A549 (cell line): ENCODE measurements around the gene ABI3. TPM values are rescaled to one million over a fixed set of nuclear protein-coding genes. Genes with fewer than 3 reads are reported as not detected.
A peak's percentile ranks its signal among the peaks of the same experiment; 100 is the strongest.

ENCODE experiments used
- ATAC-seq, 2 experiments: fragments of 200-7000 bp in 1 of 2; fragments of >200 bp in 1 of 2; cut with Nextera tagmentation in 1 of 2; cut with Tn5 transposase in 1 of 2; 3 replicates each; pipeline versions ENCODE4 v1.8.0 to v1.9.1; 2018 to 2020; ENCODE audit warnings: mild to moderate bottlenecking in 1 of 2, moderate library complexity in 1 of 2
- CTCF ChIA-PET: fragments of 300-600 bp; sonication (Branson Sonifier 250); formaldehyde crosslinking; extraction: SDS; loops from one replicate; lab custom pipeline; 2021; ENCODE audit warnings: antibody characterized with exemption, inconsistent platforms; lab: Yijun Ruan, JAX
- POLR2A ChIA-PET: fragments of 350-600 bp; formaldehyde crosslinking; extraction: SDS; loops from one replicate; lab custom pipeline; 2021; ENCODE audit warnings: antibody characterized with exemption, inconsistent platforms; lab: Yijun Ruan, JAX
- DNase-seq, 2 experiments: peaks; one replicate each; pipeline versions ENCODE4 v3.0.0 to v3.0.0-alpha.2; 2011 to 2016; ENCODE audit warnings: low read depth in 1 of 2, low spot score in 1 of 2
- FAIRE-seq: peaks from 2 replicates; lab custom pipeline; 2011; peaks lifted over from hg19 to GRCh38; lab: Jason Lieb, UNC
- H3K27ac ChIP-seq, 2 experiments: fragments of >200 bp; sonication (Bioruptor Twin); formaldehyde crosslinking; 3 replicates each; pipeline ENCODE4 v1.5.1; 2016 to 2017
- H3K4me1 ChIP-seq: fragments of >200 bp; sonication (Bioruptor Twin); formaldehyde crosslinking; 3 replicates; pipeline ENCODE4 v1.6.1; 2016
- H3K4me2 ChIP-seq: fragments of >200 bp; sonication (Bioruptor Twin); formaldehyde crosslinking; 3 replicates; pipeline ENCODE4 v1.6.1; 2016
- H3K4me3 ChIP-seq: fragments of >200 bp; sonication (Bioruptor Twin); formaldehyde crosslinking; 3 replicates; pipeline ENCODE4 v1.5.1; 2016
- H3K9me3 ChIP-seq: fragments of >200 bp; sonication (Bioruptor Twin); formaldehyde crosslinking; 3 replicates; pipeline ENCODE4 v1.6.1; 2016
- BHLHE40 ChIP-seq: IDR thresholded peaks from 2 replicates; pipeline ENCODE4 v1.6.1; 2012; ENCODE audit warnings: low read depth, low read length, inconsistent platforms
- CBX8 ChIP-seq: fragments of 200-600 bp; sonication (generic); IDR thresholded peaks from 2 replicates; pipeline ENCODE4 v1.6.1; 2016
- FOSB ChIP-seq: fragments of 250-450 bp; sonication (Bioruptor Pico); IDR thresholded peaks from 2 replicates; pipeline ENCODE4 v1.5.0; 2020; ENCODE audit warnings: mild to moderate bottlenecking, moderate library complexity
- FOSL2 ChIP-seq, 2 experiments: fragments of 450-650 bp in 1 of 2; fragments of >200 bp in 1 of 2; sonication (Bioruptor Twin) in 1 of 2; formaldehyde crosslinking; IDR thresholded peaks; 2 replicates each; pipeline versions ENCODE4 v1.5.0 to v1.6.1; 2016 to 2020; ENCODE audit warnings: mild to moderate bottlenecking in 1 of 2, moderate library complexity in 1 of 2
- GATA3 ChIP-seq: IDR thresholded peaks from 2 replicates; pipeline ENCODE4 v1.6.1; 2012; ENCODE audit warnings: borderline replicate concordance
- HDAC2 ChIP-seq: fragments of 200-600 bp; sonication (generic); IDR thresholded peaks from 2 replicates; pipeline ENCODE4 v1.6.1; 2016
- HOXA7 ChIP-seq: fragments of 250-450 bp; sonication (Bioruptor Pico); IDR thresholded peaks from 2 replicates; pipeline ENCODE4 v1.5.0; 2020; ENCODE audit warnings: mild to moderate bottlenecking, moderate library complexity
- HOXB13 ChIP-seq: fragments of 250-450 bp; sonication (Bioruptor Pico); IDR thresholded peaks from 2 replicates; pipeline ENCODE4 v1.5.0; 2020; ENCODE audit warnings: low read depth, mild to moderate bottlenecking, moderate library complexity
- HOXB5 ChIP-seq: fragments of 250-450 bp; sonication (Bioruptor Pico); IDR thresholded peaks from 2 replicates; pipeline ENCODE4 v1.5.0; 2020; ENCODE audit warnings: mild to moderate bottlenecking, moderate library complexity
- JUN ChIP-seq, 2 experiments: fragments of >200 bp; sonication (Bioruptor Twin); formaldehyde crosslinking; IDR thresholded peaks; 2 replicates in 1 of 2; 3 replicates in 1 of 2; pipeline ENCODE4 v1.6.1; 2016 to 2017
- KDM5A ChIP-seq: fragments of 200-600 bp; sonication (generic); IDR thresholded peaks from 2 replicates; pipeline ENCODE4 v1.6.1; 2016; ENCODE audit warnings: antibody characterized with exemption, mild to moderate bottlenecking
- MYC ChIP-seq: IDR thresholded peaks from 2 replicates; pipeline ENCODE4 v1.6.1; 2012; ENCODE audit warnings: mild to moderate bottlenecking, inconsistent platforms, low read length, improper control_type of control experiment, borderline replicate concordance
- NPAS2 ChIP-seq: fragments of 250-450 bp; sonication (Bioruptor Pico); IDR thresholded peaks from 2 replicates; pipeline ENCODE4 v1.8.0; 2022; ENCODE audit warnings: mild to moderate bottlenecking, moderate library complexity, borderline replicate concordance
- POLR2A ChIP-seq: IDR thresholded peaks from 2 replicates; pipeline ENCODE4 v1.6.1; 2012; ENCODE audit warnings: mild to moderate bottlenecking, low read length
- POLR2AphosphoS2 ChIP-seq: conservative IDR thresholded peaks from 2 replicates; pipeline ENCODE4 v1.6.1; 2012; ENCODE audit warnings: low read length, improper control_type of control experiment, inconsistent platforms
- RCOR1 ChIP-seq: fragments of 150-350 bp; IDR thresholded peaks from 2 replicates; pipeline ENCODE4 v1.6.1; 2014; ENCODE audit warnings: antibody characterized with exemption, low read length, low read depth
- TFCP2L1 ChIP-seq: fragments of 250-450 bp; sonication (Bioruptor Pico); IDR thresholded peaks from 2 replicates; pipeline ENCODE4 v1.5.0; 2021; ENCODE audit warnings: mild to moderate bottlenecking
- ZC3H11A ChIP-seq: fragments of 450-650 bp; IDR thresholded peaks from 2 replicates; pipeline ENCODE4 v1.6.1; 2014; ENCODE audit warnings: antibody characterized with exemption, mild to moderate bottlenecking
- ZFP36 ChIP-seq: fragments of 450-650 bp; IDR thresholded peaks from 2 replicates; pipeline ENCODE4 v1.6.1; 2014; ENCODE audit warnings: borderline replicate concordance; ENCODE audit not compliant: partially characterized antibody
- ZSCAN20 ChIP-seq: fragments of 250-450 bp; sonication (Bioruptor Pico); IDR thresholded peaks from 2 replicates; pipeline ENCODE4 v1.8.0; 2022; ENCODE audit warnings: mild to moderate bottlenecking, moderate library complexity
- WGBS: methylation state at CpG from one replicate; pipeline ENCODE4 v1.1.6; 2017; ENCODE audit errors: missing lambda C conversion rate; 5-methylcytosine and 5-hydroxymethylcytosine counted together
- polyA plus RNA-seq, 4 experiments: library from polyadenylated mRNA; depleted of rRNA in 3 of 4; stranded (reverse); fragments of >200 nt; fragmentation: RNase III in 1 of 4; extraction: RNeasy Plus Mini Kit Qiagen cat#74134 plus additional on column Dnase treatment in 1 of 4; gene quantifications; 2 replicates in 3 of 4; 3 replicates in 1 of 4; pipeline ENCODE4 v1.2.3, GENCODE V29; 2011 to 2017
- TF ChIP-seq, protein P1 (sequence below): IDR thresholded peaks from 2 replicates; pipeline ENCODE4 v1.6.1; 2012; ENCODE audit warnings: low read depth, borderline replicate concordance
- TF ChIP-seq, protein P2 (sequence below): fragments of 250-450 bp; sonication (Bioruptor Pico); IDR thresholded peaks from 2 replicates; pipeline ENCODE4 v1.5.0; 2021; ENCODE audit warnings: mild to moderate bottlenecking, moderate library complexity, borderline replicate concordance
- TF ChIP-seq, protein P3 (sequence below): fragments of 150-350 bp; IDR thresholded peaks from 2 replicates; pipeline ENCODE4 v1.6.1; 2014; ENCODE audit warnings: low read depth, mild to moderate bottlenecking, low read length
- TF ChIP-seq, protein P4 (sequence below): fragments of 450-650 bp; IDR thresholded peaks from 2 replicates; pipeline ENCODE4 v1.6.1; 2014; ENCODE audit warnings: antibody characterized with exemption
- TF ChIP-seq, protein P5 (sequence below): IDR thresholded peaks from 2 replicates; pipeline ENCODE4 v1.6.1; 2012
- TF ChIP-seq, protein P6 (sequence below): fragments of >200 bp; sonication (Bioruptor Twin); formaldehyde crosslinking; IDR thresholded peaks from 3 replicates; pipeline ENCODE4 v1.5.1; 2016

ABI3 gene
- polyA plus RNA-seq, 2 of the 4 experiments (the other 2 are of a cell fraction) = not detected

DNA sequence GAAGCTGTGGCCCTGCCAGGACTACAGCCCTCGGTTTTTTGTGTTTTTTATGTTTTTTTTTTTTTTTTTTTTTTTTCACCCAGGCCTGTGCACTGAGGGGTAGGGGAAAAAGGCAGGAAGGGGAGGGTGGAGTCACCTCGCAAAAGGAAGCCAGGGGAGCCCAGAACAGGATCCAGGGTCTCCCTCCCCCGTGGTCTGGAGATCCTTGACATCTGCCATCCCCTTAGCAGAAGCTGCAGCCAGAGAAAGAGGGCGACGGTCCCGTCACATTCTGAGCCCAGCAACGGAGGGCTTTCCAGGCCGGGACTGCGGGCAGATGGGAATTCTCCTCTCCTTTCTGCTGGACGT lies 49.1 kb downstream of the ABI3 start:
- ChIA-PET POLR2A (no interaction called here), CTCF (interaction anchor here (0.6 to 4.1 kb wide), 9 partner anchors 8 to 224 kb away, joined by 3 to 31 read pairs (median 3); partner anchors contain the start of gene PHOSPHO1)
- peak overlapping the region; percentile 61 for H3K4me3 ChIP-seq
- DNase-seq (no peak), FAIRE-seq (no peak)
- H3K9me3 ChIP-seq = no peaks in the 10 kb centered on the region
- peak overlapping the region; percentile 81 to 88 for H3K27ac ChIP-seq
- WGBS = 80% methylated on average over 10 of the region's 10 CpGs
- TF ChIP-seq ZFP36 = no peak
- no peak for TF ChIP-seq FOSL2 (IDR thresholded peaks at IDR 0.05)
- TF ChIP-seq FOSL2 (CRISPR knock-in tag; IDR thresholded peaks at IDR 0.05) = no peak
- no peak for TF ChIP-seq NPAS2 (CRISPR knock-in tag)
- TF ChIP-seq KDM5A = no peak
- TF ChIP-seq, protein P1, sequence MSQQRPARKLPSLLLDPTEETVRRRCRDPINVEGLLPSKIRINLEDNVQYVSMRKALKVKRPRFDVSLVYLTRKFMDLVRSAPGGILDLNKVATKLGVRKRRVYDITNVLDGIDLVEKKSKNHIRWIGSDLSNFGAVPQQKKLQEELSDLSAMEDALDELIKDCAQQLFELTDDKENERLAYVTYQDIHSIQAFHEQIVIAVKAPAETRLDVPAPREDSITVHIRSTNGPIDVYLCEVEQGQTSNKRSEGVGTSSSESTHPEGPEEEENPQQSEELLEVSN = no peak
- TF ChIP-seq HOXB5 = no peak
- no peak for TF ChIP-seq HOXB13 (CRISPR knock-in tag)
- no peak for TF ChIP-seq ZSCAN20
- TF ChIP-seq ZC3H11A = no peak
- TF ChIP-seq POLR2AphosphoS2 = no peak
- TF ChIP-seq CBX8 = no peak
- TF ChIP-seq POLR2A = no peak
- TF ChIP-seq, protein P2, sequence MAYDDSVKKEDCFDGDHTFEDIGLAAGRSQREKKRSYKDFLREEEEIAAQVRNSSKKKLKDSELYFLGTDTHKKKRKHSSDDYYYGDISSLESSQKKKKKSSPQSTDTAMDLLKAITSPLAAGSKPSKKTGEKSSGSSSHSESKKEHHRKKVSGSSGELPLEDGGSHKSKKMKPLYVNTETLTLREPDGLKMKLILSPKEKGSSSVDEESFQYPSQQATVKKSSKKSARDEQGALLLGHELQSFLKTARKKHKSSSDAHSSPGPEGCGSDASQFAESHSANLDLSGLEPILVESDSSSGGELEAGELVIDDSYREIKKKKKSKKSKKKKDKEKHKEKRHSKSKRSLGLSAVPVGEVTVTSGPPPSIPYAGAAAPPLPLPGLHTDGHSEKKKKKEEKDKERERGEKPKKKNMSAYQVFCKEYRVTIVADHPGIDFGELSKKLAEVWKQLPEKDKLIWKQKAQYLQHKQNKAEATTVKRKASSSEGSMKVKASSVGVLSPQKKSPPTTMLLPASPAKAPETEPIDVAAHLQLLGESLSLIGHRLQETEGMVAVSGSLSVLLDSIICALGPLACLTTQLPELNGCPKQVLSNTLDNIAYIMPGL = no peak
- TF ChIP-seq, protein P3, sequence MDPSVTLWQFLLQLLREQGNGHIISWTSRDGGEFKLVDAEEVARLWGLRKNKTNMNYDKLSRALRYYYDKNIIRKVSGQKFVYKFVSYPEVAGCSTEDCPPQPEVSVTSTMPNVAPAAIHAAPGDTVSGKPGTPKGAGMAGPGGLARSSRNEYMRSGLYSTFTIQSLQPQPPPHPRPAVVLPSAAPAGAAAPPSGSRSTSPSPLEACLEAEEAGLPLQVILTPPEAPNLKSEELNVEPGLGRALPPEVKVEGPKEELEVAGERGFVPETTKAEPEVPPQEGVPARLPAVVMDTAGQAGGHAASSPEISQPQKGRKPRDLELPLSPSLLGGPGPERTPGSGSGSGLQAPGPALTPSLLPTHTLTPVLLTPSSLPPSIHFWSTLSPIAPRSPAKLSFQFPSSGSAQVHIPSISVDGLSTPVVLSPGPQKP = no peak
- TF ChIP-seq, protein P4, sequence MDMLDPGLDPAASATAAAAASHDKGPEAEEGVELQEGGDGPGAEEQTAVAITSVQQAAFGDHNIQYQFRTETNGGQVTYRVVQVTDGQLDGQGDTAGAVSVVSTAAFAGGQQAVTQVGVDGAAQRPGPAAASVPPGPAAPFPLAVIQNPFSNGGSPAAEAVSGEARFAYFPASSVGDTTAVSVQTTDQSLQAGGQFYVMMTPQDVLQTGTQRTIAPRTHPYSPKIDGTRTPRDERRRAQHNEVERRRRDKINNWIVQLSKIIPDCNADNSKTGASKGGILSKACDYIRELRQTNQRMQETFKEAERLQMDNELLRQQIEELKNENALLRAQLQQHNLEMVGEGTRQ = no peak
- no peak for TF ChIP-seq FOSB (CRISPR knock-in tag)
- TF ChIP-seq HOXA7 (CRISPR knock-in tag) = no peak
- TF ChIP-seq, all 56 proteins: peak for 0
- ATAC-seq = peak in 1 of 2 experiments; percentile 21; a peak in 1 of 6 replicates
- peaks cover 9% of the 10 kb centered on the region; the same call in 2 of the 3 replicates for H3K4me1 ChIP-seq
- H3K4me2 ChIP-seq = peak overlapping the region; percentile 79

DNA sequence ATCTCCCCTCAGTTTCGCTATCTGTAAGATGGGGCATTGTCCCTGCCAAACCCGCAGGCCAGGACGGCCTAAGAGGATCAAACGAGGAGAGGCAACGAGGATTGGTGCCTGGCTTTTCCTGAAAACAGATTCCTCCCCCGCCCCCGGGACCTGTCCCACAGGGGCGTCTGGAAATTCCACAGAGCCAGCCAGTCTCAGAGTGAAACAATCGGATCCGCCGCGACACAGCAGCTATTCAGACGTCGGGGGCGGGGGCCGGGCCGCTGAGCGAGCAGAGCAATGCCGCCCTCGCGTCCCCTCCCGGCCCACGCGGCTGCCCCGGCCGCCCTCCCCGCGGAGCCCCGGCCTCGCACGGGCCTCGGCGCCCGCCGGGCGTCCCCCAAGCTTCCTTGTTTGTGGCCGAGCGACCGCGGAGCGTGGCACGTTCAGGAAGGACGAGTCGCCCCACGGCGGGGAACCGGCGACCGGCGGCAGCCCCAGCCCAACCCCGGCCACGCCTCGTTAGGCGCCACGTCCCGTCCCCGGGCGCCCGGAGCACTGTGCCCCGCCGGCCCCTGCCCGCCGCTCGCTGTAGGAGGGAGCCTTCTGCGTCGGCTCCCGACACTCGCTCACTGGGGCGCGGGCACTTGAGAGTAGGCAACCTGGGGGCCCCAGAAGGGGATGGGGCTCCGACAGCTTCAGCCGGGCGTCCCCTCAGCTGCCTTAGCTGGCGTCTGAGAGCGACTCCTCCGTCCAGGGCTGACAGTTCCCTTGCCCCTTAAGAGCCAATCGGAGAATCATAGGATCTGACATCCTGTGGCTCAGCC lies 49.7 kb downstream of the ABI3 start:
- POLR2A ChIA-PET = interaction anchor here (1.1 kb wide), 2 partner anchors 11 to 28 kb away, joined by 3 to 4 read pairs; no protein-coding TSS in a partner anchor
- no peak for FAIRE-seq
- WGBS = 5% methylated on average over 27 of the region's 77 CpGs
- Histone ChIP-seq H3K9me3 (no peaks in the 10 kb centered on the region), H3K4me3 (peak overlapping the region; percentile 61), H3K4me2 (peak overlapping the region; percentile 79)
- peak; percentile 91 to 92 for ATAC-seq
- peak; percentile 83 to 85 for DNase-seq
- CTCF ChIA-PET = interaction anchor here (0.6 to 4.1 kb wide), 11 partner anchors 8 to 469 kb away, joined by 3 to 31 read pairs (median 3); partner anchors contain the start of gene PHOSPHO1
- TF ChIP-seq JUN (IDR thresholded peaks at IDR 0.05) = peak in 1 of 2 experiments; percentile 46; a peak in 2 of 5 replicates
- 0 out of 2 replicates have a peak, but pooled peaks have one; percentile 57 for TF ChIP-seq TFCP2L1 (CRISPR knock-in tag)
- TF ChIP-seq HOXB5 = peak; percentile 41; the same call in 1 of the 2 replicates
- TF ChIP-seq BHLHE40 = no peak
- TF ChIP-seq, protein P1 = peak; percentile 49; the same call in 1 of the 2 replicates
- no peak for TF ChIP-seq HDAC2
- TF ChIP-seq, protein P5, sequence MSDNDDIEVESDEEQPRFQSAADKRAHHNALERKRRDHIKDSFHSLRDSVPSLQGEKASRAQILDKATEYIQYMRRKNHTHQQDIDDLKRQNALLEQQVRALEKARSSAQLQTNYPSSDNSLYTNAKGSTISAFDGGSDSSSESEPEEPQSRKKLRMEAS = peak; percentile 31; the same call in 1 of the 2 replicates
- no peak for TF ChIP-seq ZFP36
- no peak for TF ChIP-seq MYC
- TF ChIP-seq, protein P6, sequence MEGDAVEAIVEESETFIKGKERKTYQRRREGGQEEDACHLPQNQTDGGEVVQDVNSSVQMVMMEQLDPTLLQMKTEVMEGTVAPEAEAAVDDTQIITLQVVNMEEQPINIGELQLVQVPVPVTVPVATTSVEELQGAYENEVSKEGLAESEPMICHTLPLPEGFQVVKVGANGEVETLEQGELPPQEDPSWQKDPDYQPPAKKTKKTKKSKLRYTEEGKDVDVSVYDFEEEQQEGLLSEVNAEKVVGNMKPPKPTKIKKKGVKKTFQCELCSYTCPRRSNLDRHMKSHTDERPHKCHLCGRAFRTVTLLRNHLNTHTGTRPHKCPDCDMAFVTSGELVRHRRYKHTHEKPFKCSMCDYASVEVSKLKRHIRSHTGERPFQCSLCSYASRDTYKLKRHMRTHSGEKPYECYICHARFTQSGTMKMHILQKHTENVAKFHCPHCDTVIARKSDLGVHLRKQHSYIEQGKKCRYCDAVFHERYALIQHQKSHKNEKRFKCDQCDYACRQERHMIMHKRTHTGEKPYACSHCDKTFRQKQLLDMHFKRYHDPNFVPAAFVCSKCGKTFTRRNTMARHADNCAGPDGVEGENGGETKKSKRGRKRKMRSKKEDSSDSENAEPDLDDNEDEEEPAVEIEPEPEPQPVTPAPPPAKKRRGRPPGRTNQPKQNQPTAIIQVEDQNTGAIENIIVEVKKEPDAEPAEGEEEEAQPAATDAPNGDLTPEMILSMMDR = no peak
- TF ChIP-seq RCOR1 = no peak
- TF ChIP-seq POLR2AphosphoS2 = no peak
- TF ChIP-seq POLR2A = peak; percentile 29; the same call in 1 of the 2 replicates
- no peak for TF ChIP-seq GATA3
- TF ChIP-seq, all 56 proteins: peak for 6
- peak overlapping the region; percentile 81 to 88 for H3K27ac ChIP-seq
- H3K4me1 ChIP-seq = peaks cover 9% of the 10 kb centered on the region; the same call in 2 of the 3 replicates
